CD4-positive, alpha-beta memory T cell (primary cell): ENCODE results near the gene FCGR3B. TPM values are rescaled to one million over a fixed set of nuclear protein-coding genes. Genes with fewer than 3 reads are reported as not detected.
"Not testable (repeated sequence)": the region's sequence is repeated elsewhere in the genome, so short reads cannot be mapped to it uniquely, and the experiment has no call there.

ENCODE experiments used
- CTCF ChIA-PET: fragments of 350-600 bp; sonication (Branson Sonifier 250); formaldehyde crosslinking; loops from one replicate; lab custom pipeline; 2021; ENCODE audit warnings: inconsistent platforms; ENCODE audit not compliant: partially characterized antibody; lab: Charles Lee
- POLR2A ChIA-PET: fragments of 350-600 bp; sonication (Branson Sonifier 250); formaldehyde crosslinking; loops from one replicate; lab custom pipeline; 2021; ENCODE audit not compliant: partially characterized antibody; lab: Charles Lee
- DNase-seq, 5 donors: peaks; one replicate each; pipeline versions ENCODE4 v3.0.0 to v3.0.0-alpha.2; 2020 to 2022; ENCODE audit warnings: mixed read lengths in 1 of 5
- H3K27ac ChIP-seq: one replicate; pipeline ENCODE4 v1.7.0; 2013; ENCODE audit warnings: low read depth, low read length
- H3K27me3 ChIP-seq: 2 replicates; pipeline ENCODE4 v1.7.0; 2013; ENCODE audit warnings: mild to moderate bottlenecking, low read length, moderate library complexity; ENCODE audit not compliant: insufficient read depth
- H3K36me3 ChIP-seq: 2 replicates; pipeline ENCODE4 v1.7.0; 2013; ENCODE audit warnings: mild to moderate bottlenecking, low read length, moderate library complexity; ENCODE audit not compliant: insufficient read depth
- H3K4me1 ChIP-seq: 2 replicates; pipeline ENCODE4 v1.7.0; 2013; ENCODE audit warnings: mild to moderate bottlenecking, low read length, moderate library complexity; ENCODE audit not compliant: insufficient read depth
- H3K4me3 ChIP-seq, 2 donors: one replicate each; pipeline ENCODE4 v1.7.0; 2013; ENCODE audit warnings: low read length in 2 of 2, mild to moderate bottlenecking in 1 of 2
- H3K9me3 ChIP-seq, 2 donors: one replicate each; pipeline ENCODE4 v1.7.0; 2013; ENCODE audit warnings: low read length in 2 of 2, control low read depth in 1 of 2; ENCODE audit not compliant: control insufficient read depth in 1 of 2
- H3K27ac Mint-ChIP-seq, 7 donors: one replicate each; pipeline ENCODE4 v1.8.0; 2020 to 2021; ENCODE audit warnings: mixed read lengths in 7 of 7, mild to moderate bottlenecking in 6 of 7, inconsistent platforms in 3 of 7, moderate library complexity in 3 of 7
- H3K27me3 Mint-ChIP-seq, 2 donors: one replicate each; pipeline ENCODE4 v1.8.0; 2020 to 2021; ENCODE audit warnings: mixed read lengths in 2 of 2
- H3K36me3 Mint-ChIP-seq, 2 donors: one replicate each; pipeline ENCODE4 v1.8.0; 2020 to 2021; ENCODE audit warnings: mixed read lengths in 2 of 2, inconsistent platforms in 1 of 2, mild to moderate bottlenecking in 1 of 2
- H3K4me1 Mint-ChIP-seq, 4 donors: one replicate each; pipeline ENCODE4 v1.8.0; 2020 to 2021; ENCODE audit warnings: mixed read lengths in 4 of 4, mild to moderate bottlenecking in 1 of 4
- H3K4me3 Mint-ChIP-seq, 8 donors: one replicate each; pipeline ENCODE4 v1.8.0; 2020 to 2021; ENCODE audit warnings: mixed read lengths in 8 of 8, mild to moderate bottlenecking in 7 of 8, moderate library complexity in 6 of 8, inconsistent platforms in 3 of 8
- H3K9me3 Mint-ChIP-seq, 8 donors: one replicate each; pipeline ENCODE4 v1.8.0; 2020 to 2021; ENCODE audit warnings: mixed read lengths in 8 of 8, mild to moderate bottlenecking in 5 of 8, inconsistent platforms in 3 of 8, moderate library complexity in 1 of 8
- intact Hi-C: fragments of 100-400 bp; cut with micrococcal nuclease; formaldehyde crosslinking; loops from one replicate; pipeline ENCODE4 v1.15.1; 2023
- polyA plus RNA-seq, 2 donors: library from polyadenylated mRNA; unstranded; fragments of 300-500 nt; fragmentation: Illumina TruSeq; gene quantifications; one replicate each; pipeline ENCODE4 v1.2.3, GENCODE V29; 2021
- total RNA-seq, 2 experiments: library from RNA; stranded (reverse); gene quantifications; one replicate each; pipeline ENCODE4 v1.2.3, GENCODE V29; 2021

FCGR3B gene
- total and polyA plus RNA-seq, 4 experiments from 2014 or later, result not detected

DNA sequence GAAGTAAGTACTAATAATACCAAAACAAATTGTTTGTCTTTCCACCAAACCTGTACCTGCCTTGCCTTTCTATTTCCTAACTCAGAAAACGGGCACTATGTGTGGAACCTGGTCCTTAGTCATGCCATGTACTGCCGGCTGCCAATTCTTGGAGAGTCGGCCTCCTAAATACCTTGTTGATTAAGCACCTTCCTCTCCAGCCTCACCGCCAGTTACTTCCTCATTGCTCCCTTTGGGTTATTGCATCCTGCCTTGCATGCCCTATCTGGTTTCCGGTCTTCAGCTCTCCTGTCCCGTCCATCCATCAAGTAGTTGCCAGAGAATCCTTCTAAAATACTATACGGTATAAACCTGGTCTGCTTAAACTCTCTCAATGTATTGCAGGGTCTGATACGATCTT, 8.9 kb downstream of the FCGR3B start:
- CTCF ChIA-PET, H3K36me3 Mint-ChIP-seq, H3K9me3 ChIP-seq, H3K27me3 ChIP-seq, H3K36me3 ChIP-seq, H3K27me3 Mint-ChIP-seq, intact Hi-C loops: not testable (repeated sequence)
- H3K4me3 ChIP-seq, result peak overlapping the region in 1 of 2 donors; percentile 49
- H3K4me3 Mint-ChIP-seq, result peak overlapping the region; percentile 91 to 99 (median 95)
- POLR2A ChIA-PET, result interaction anchor here (1.3 to 2.0 kb wide), 4 partner anchors 80 to 127 kb away, joined by 5 to 14 read pairs (median 8); partner anchors contain the start of gene DUSP12
- H3K27ac ChIP-seq, result peak overlapping the region; percentile 34
- peak overlapping the region; percentile 92 to 100 (median 94) for H3K27ac Mint-ChIP-seq
- DNase-seq, result peak in 1 of 5 donors; percentile 11
- H3K4me1 Mint-ChIP-seq, result peaks cover 30 to 56% (median 40%) of the 10 kb centered on the region in 4 donors
- H3K4me1 ChIP-seq, result peaks cover 42% of the 10 kb centered on the region
- peaks cover 0 to 11% (median 0%) of the 10 kb centered on the region in 8 donors for H3K9me3 Mint-ChIP-seq

- Histone ChIP-seq H3K4me1 (peaks cover 37% of the 10 kb centered on the region), H3K4me3 (peak overlapping the region; percentile 30 to 49), H3K27ac (peak overlapping the region; percentile 34)
- H3K9me3 ChIP-seq, H3K36me3 Mint-ChIP-seq, intact Hi-C loops, CTCF ChIA-PET, H3K27me3 Mint-ChIP-seq, H3K27me3 ChIP-seq, H3K36me3 ChIP-seq: not testable (repeated sequence)
- H3K4me1 Mint-ChIP-seq, result peaks cover 26 to 50% (median 36%) of the 10 kb centered on the region in 4 donors
- H3K27ac Mint-ChIP-seq, result peak overlapping the region; percentile 92 to 100 (median 94)
- DNase-seq, result peak; percentile 79 to 86 (median 83)
- POLR2A ChIA-PET, result interaction anchor here (1.1 to 2.0 kb wide), 5 partner anchors 9 to 128 kb away, joined by 4 to 14 read pairs (median 7); partner anchors contain the start of gene DUSP12
- H3K9me3 Mint-ChIP-seq, result peaks cover 0 to 11% (median 0%) of the 10 kb centered on the region in 8 donors
- H3K4me3 Mint-ChIP-seq, result peak overlapping the region; percentile 91 to 99 (median 95)
Measured at GRCh38 chr1:161621181-161622000, 9.6 kb downstream of the FCGR3B start.

DNA sequence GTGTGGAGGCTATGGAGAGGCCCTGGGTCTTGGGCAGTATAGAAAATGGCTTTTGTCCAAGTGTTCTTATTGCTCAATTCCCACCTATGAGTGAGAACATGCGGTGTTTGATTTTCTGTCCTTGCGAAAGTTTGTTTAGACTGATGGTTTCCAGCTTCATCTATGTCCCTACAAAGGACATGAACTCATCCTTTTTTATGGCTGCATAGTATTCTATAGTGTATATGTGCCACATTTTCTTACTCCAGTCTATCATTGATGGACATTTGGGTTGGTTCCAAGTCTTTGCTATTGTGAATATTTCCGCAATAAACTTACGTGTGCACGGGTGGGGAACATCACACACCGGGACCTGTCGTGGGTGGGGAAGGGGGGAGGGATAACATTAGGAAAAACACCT, 10.6 kb downstream of the FCGR3B start:
- H3K36me3 Mint-ChIP-seq, H3K27me3 ChIP-seq, DNase-seq, CTCF ChIA-PET, H3K27me3 Mint-ChIP-seq, H3K36me3 ChIP-seq, H3K9me3 ChIP-seq, intact Hi-C loops, H3K27ac ChIP-seq, H3K4me3 ChIP-seq: not testable (repeated sequence)
- peak overlapping the region in 4 of 7 donors; percentile 61 to 98 (median 69) for H3K27ac Mint-ChIP-seq
- POLR2A ChIA-PET, result interaction anchor here (1.3 to 1.4 kb wide), 2 partner anchors 8 to 81 kb away, joined by 7 to 10 read pairs; no protein-coding TSS in a partner anchor
- H3K4me1 ChIP-seq, result peaks cover 32% of the 10 kb centered on the region
- H3K9me3 Mint-ChIP-seq, result peaks cover 0 to 11% (median 0%) of the 10 kb centered on the region in 8 donors
- peaks cover 26 to 46% (median 33%) of the 10 kb centered on the region in 4 donors for H3K4me1 Mint-ChIP-seq
- H3K4me3 Mint-ChIP-seq, result peak overlapping the region in 7 of 8 donors; percentile 26 to 97 (median 41)

GRCh38 chr1:161618517-161618916, 12.5 kb downstream of the FCGR3B start:
- H3K27me3 ChIP-seq, H3K36me3 Mint-ChIP-seq, H3K27me3 Mint-ChIP-seq, H3K9me3 ChIP-seq, H3K27ac Mint-ChIP-seq, H3K4me3 ChIP-seq, DNase-seq, H3K4me3 Mint-ChIP-seq, H3K36me3 ChIP-seq, intact Hi-C loops, CTCF ChIA-PET, H3K27ac ChIP-seq, POLR2A ChIA-PET: not testable (repeated sequence)
- H3K9me3 Mint-ChIP-seq, result peaks cover 0 to 11% (median 0%) of the 10 kb centered on the region in 8 donors
- H3K4me1 ChIP-seq, result peaks cover 22% of the 10 kb centered on the region
- H3K4me1 Mint-ChIP-seq, result peaks cover 17 to 32% (median 24%) of the 10 kb centered on the region in 4 donors

DNA sequence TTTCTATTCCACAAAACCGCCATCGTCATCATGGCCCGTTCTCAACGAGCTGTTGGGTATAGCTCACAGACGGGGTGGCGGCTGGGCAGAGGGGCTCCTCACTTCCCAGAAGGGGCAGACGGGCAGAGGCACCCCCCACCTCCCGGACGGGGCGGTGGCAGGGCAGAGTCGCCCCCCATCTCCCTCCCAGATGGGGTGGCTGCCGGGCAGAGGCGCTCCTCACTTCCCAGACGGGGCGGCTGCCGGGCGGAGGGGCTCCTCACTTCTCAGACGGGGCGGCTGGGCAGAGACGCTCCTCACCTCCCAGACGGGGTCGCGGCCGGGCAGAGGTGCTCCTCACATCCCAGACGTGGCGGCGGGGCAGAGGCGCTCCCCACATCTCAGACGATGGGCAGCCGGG, 14.6 kb downstream of the FCGR3B start:
- H3K27me3 ChIP-seq, H3K4me3 Mint-ChIP-seq, H3K36me3 ChIP-seq, CTCF ChIA-PET, H3K4me1 ChIP-seq, intact Hi-C loops, H3K4me3 ChIP-seq, H3K27ac Mint-ChIP-seq, H3K9me3 ChIP-seq, H3K27ac ChIP-seq, POLR2A ChIA-PET, DNase-seq, H3K27me3 Mint-ChIP-seq: not testable (repeated sequence)
- H3K4me1 Mint-ChIP-seq, result peaks cover 13 to 34% (median 21%) of the 10 kb centered on the region in 4 donors
- peaks cover 0 to 17% (median 0%) of the 10 kb centered on the region in 8 donors for H3K9me3 Mint-ChIP-seq
- H3K36me3 Mint-ChIP-seq, result peaks cover 0 to 12% of the 10 kb centered on the region in 2 donors

GRCh38 chr1:161613142-161613514, 17.8 kb downstream of the FCGR3B start:
- Mint-ChIP-seq H3K9me3 (peaks cover 0 to 18% (median 0%) of the 10 kb centered on the region in 8 donors), H3K4me1 (peaks cover 7 to 21% (median 14%) of the 10 kb centered on the region in 4 donors), H3K4me3 (peak overlapping the region; percentile 90 to 99 (median 92)), H3K27ac (peak overlapping the region; percentile 92 to 100 (median 96))
- CTCF ChIA-PET, H3K4me1 ChIP-seq, H3K4me3 ChIP-seq, H3K27me3 ChIP-seq, H3K36me3 Mint-ChIP-seq, DNase-seq, H3K27me3 Mint-ChIP-seq, H3K9me3 ChIP-seq, H3K36me3 ChIP-seq: not testable (repeated sequence)
- POLR2A ChIA-PET, result interaction anchor here (1.0 to 1.6 kb wide), 7 partner anchors 10 to 128 kb away, joined by 3 to 9 read pairs (median 4); no protein-coding TSS in a partner anchor
- H3K27ac ChIP-seq, result peak overlapping the region; percentile 65
- intact Hi-C loops, result loop anchor here (2.0 to 5.0 kb wide), 2 partner anchors 71 to 114 kb away; no protein-coding TSS in a partner anchor
